Hematopoietic multipotent progenitor cell treated with erythropoietin and hydrocortisone succinate and interleukin-3 and kit ligand, for 17 days (in vitro differentiated cells): Measurements from ENCODE around the gene DNAJA4.
"Not testable (repeated sequence)": the region's sequence is repeated elsewhere in the genome, so short reads cannot be mapped to it uniquely, and the experiment has no call there.

Experiments used
- DNase-seq: peaks from one replicate; pipeline ENCODE4 v3.0.0-alpha.2; 2015; ENCODE audit warnings: low spot score

The DNAJA4 gene

GRCh38 chr15:78244101-78244500 is 20.3 kb upstream of the DNAJA4 start:
- peak; percentile 62 for DNase-seq

GRCh38 chr15:78244893-78245292 is 19.5 kb upstream of the DNAJA4 start:
- DNase-seq: no peak

GRCh38 chr15:78245392-78245791 is 19.0 kb upstream of the DNAJA4 start:
- DNase-seq: not testable (repeated sequence)

- DNase-seq: not testable (repeated sequence)
Measured at GRCh38 chr15:78245976-78246620, 18.3 kb upstream of the DNAJA4 start.

GRCh38 chr15:78247911-78248310 is 16.5 kb upstream of the DNAJA4 start:
- peak; percentile 66 for DNase-seq

- no peak for DNase-seq
Measured at GRCh38 chr15:78249131-78249530, 15.2 kb upstream of the DNAJA4 start.

GRCh38 chr15:78251136-78251535 is 13.2 kb upstream of the DNAJA4 start:
- no peak for DNase-seq

- no peak for DNase-seq
Measured at GRCh38 chr15:78255421-78256043, 8.8 kb upstream of the DNAJA4 start.

- DNase-seq: no peak
Measured at GRCh38 chr15:78256044-78256437, 8.3 kb upstream of the DNAJA4 start.

GRCh38 chr15:78257681-78258080 is 6.7 kb upstream of the DNAJA4 start:
- DNase-seq: no peak

- DNase-seq: no peak
Measured at GRCh38 chr15:78259232-78259631, 5.1 kb upstream of the DNAJA4 start.

GRCh38 chr15:78260489-78260888 is 3.9 kb upstream of the DNAJA4 start:
- DNase-seq: no peak

GRCh38 chr15:78261062-78261461 is 3.3 kb upstream of the DNAJA4 start:
- no peak for DNase-seq

GRCh38 chr15:78263351-78263781 is 996 bp upstream of the DNAJA4 start:
- DNase-seq: peak; percentile 71

GRCh38 chr15:78263907-78264303 is 457 bp upstream of the DNAJA4 start:
- peak; percentile 71 for DNase-seq

GRCh38 chr15:78265137-78265460 is 737 bp downstream of the DNAJA4 start:
- DNase-seq: no peak

- DNase-seq: no peak
Measured at GRCh38 chr15:78265752-78266224, 1.4 kb downstream of the DNAJA4 start.

GRCh38 chr15:78266229-78266628 is 1.9 kb downstream of the DNAJA4 start:
- DNase-seq: no peak

GRCh38 chr15:78266806-78267205 is 2.4 kb downstream of the DNAJA4 start:
- no peak for DNase-seq

- DNase-seq: no peak
Measured at GRCh38 chr15:78272316-78272715, 8.0 kb downstream of the DNAJA4 start.

- DNase-seq: no peak
Measured at GRCh38 chr15:78272776-78273175, 8.4 kb downstream of the DNAJA4 start.

GRCh38 chr15:78274994-78275393 is 10.6 kb downstream of the DNAJA4 start:
- peak; percentile 59 for DNase-seq

GRCh38 chr15:78276064-78276943 is 11.9 kb downstream of the DNAJA4 start:
- DNase-seq: peak; percentile 77
